Measurements from ENCODE around the gene NUP37. TPM values are rescaled to one million over a fixed set of nuclear protein-coding genes. Genes with fewer than 3 reads are reported as not detected.

Gene NUP37
- total RNA-seq, 2 donors from 2014 or later, result 59.4 to 74.7 TPM

DNA sequence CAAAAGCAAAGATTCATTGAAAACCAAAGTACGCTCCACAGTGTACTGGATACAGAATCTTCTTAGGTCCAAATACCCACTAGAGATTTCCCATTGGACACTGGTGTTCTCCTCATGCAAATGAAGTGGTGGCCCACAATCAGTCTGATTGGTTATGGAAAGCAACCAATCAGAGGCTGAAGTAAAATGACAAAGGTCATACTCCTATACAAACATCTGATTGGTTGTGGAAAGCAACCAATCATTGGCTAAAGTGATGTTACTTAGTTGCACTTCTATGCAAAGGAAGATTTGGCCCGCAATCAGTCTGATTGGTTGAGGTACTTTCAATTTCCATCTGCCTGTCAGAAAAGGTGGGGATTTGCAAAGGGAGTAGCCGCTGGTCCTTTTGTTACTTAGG is 56.8 kb downstream of the NUP37 start:
- H3K4me1 Mint-ChIP-seq, result peaks cover 21% of the 10 kb centered on the region
- Histone ChIP-seq H3K36me3 (ENCODE audit: control insufficient read depth, insufficient read depth, low read length) (peaks cover 1% of the 10 kb centered on the region), H3K27ac (ENCODE audit: low read depth, low read length) (no peak overlapping the region), H3K4me1 (ENCODE audit: control insufficient read depth, insufficient read depth, low read length) (peaks cover 15% of the 10 kb centered on the region), H3K9ac (ENCODE audit: extremely low read depth, low read length, poor library complexity, severe bottlenecking) (no peak overlapping the region), H3K4me3 (ENCODE audit: low read length) (no peak overlapping the region), H3K27me3 (ENCODE audit: control insufficient read depth, insufficient read depth, low read length, poor library complexity, severe bottlenecking) (no peaks in the 10 kb centered on the region), H3K9me3 (ENCODE audit: control insufficient read depth, low read length) (no peaks in the 10 kb centered on the region)
- peaks cover under 1% of the 10 kb centered on the region for H3K36me3 Mint-ChIP-seq (ENCODE audit: low read depth)
- TF ChIP-seq, protein P1, sequence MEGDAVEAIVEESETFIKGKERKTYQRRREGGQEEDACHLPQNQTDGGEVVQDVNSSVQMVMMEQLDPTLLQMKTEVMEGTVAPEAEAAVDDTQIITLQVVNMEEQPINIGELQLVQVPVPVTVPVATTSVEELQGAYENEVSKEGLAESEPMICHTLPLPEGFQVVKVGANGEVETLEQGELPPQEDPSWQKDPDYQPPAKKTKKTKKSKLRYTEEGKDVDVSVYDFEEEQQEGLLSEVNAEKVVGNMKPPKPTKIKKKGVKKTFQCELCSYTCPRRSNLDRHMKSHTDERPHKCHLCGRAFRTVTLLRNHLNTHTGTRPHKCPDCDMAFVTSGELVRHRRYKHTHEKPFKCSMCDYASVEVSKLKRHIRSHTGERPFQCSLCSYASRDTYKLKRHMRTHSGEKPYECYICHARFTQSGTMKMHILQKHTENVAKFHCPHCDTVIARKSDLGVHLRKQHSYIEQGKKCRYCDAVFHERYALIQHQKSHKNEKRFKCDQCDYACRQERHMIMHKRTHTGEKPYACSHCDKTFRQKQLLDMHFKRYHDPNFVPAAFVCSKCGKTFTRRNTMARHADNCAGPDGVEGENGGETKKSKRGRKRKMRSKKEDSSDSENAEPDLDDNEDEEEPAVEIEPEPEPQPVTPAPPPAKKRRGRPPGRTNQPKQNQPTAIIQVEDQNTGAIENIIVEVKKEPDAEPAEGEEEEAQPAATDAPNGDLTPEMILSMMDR (conservative IDR thresholded peaks at IDR 0.05), result no peak
- no peak overlapping the region for H3K27ac Mint-ChIP-seq
- no peak for DNase-seq
- no peaks in the 10 kb centered on the region for H3K27me3 Mint-ChIP-seq (ENCODE audit: insufficient read depth)
- H3K9me3 Mint-ChIP-seq, result no peaks in the 10 kb centered on the region
- 95 to 97% methylated on average over 2 to 3 of the region's 3 CpGs for WGBS, 2 experiments (ENCODE audit: insufficient coverage in 1 of 2, insufficient read length in 1 of 2)
- H3K4me3 Mint-ChIP-seq, result no peak overlapping the region

GRCh38 chr12:102062419-102062806 is 57.5 kb downstream of the NUP37 start:
- Mint-ChIP-seq H3K27me3 (ENCODE audit: insufficient read depth) (no peaks in the 10 kb centered on the region), H3K4me3 (peak overlapping the region; percentile 95), H3K4me1 (peaks cover 20% of the 10 kb centered on the region), H3K9me3 (no peaks in the 10 kb centered on the region), H3K27ac (no peak overlapping the region), H3K36me3 (ENCODE audit: low read depth) (peaks cover 7% of the 10 kb centered on the region)
- WGBS, 2 experiments (ENCODE audit: insufficient coverage in 1 of 2, insufficient read length in 1 of 2), result 86 to 92% methylated on average over 11 of the region's 11 CpGs
- H3K9ac ChIP-seq (ENCODE audit: extremely low read depth, low read length, poor library complexity, severe bottlenecking), result no peak overlapping the region
- peaks cover 8% of the 10 kb centered on the region for H3K36me3 ChIP-seq (ENCODE audit: control insufficient read depth, insufficient read depth, low read length)
- no peak overlapping the region for H3K27ac ChIP-seq (ENCODE audit: low read depth, low read length)
- peak overlapping the region; percentile 91 for H3K4me3 ChIP-seq (ENCODE audit: low read length)
- peaks cover 6% of the 10 kb centered on the region for H3K9me3 ChIP-seq (ENCODE audit: control insufficient read depth, low read length)
- TF ChIP-seq, protein P1 (conservative IDR thresholded peaks at IDR 0.05), result no peak
- no peak for DNase-seq
- H3K4me1 ChIP-seq (ENCODE audit: control insufficient read depth, insufficient read depth, low read length), result peaks cover 13% of the 10 kb centered on the region
- H3K27me3 ChIP-seq (ENCODE audit: control insufficient read depth, insufficient read depth, low read length, poor library complexity, severe bottlenecking), result no peaks in the 10 kb centered on the region

DNA sequence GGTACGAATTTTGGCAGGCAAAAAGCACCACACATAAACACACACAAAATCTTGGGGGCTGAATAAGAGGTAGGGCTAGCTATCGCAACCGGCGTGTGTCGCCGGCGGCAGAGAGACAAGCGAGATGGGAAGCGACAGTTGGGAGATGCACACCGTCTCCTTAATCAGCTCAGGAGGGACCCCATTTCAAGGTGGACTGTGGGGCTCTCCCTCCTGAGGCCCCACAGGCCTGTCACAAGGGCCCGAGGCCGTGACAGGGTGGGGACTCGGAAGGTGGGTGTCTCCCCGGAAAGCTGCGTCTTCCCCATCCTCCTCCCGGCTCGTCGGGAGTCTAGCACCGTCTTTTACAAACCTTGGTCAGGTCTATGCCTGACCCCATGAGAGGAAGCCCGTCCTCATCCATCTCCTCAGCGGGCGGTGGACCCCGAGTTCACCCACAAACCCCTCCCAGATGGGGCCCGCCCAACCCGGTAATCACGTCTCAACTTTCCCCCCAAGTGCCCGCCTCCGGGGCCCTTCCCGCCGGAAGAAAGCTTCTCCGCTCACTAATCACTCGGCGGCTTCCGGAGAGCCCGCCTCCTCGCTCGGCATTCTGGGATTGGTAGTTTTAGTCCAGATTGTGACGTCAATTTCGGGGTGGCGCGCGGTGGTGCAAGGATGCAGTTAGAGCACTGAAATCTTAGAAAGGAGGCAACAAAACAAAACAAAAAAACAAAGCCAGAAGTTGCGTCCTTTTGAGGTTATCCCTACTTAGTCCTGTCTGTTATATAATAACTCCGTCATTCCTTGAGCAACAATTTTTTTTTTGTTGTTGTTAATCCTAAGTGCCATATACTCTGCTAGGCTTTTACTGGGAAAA is 58.1 kb downstream of the NUP37 start, which contains the start of gene WASHC3:
Gene WASHC3 (minus strand): TSS at position 432 of the 859 bp plus-strand sequence. CDS start 29 bp downstream, at position 403.
- TF ChIP-seq, protein P1 (conservative IDR thresholded peaks at IDR 0.05), result no peak
- Histone ChIP-seq H3K4me1 (ENCODE audit: control insufficient read depth, insufficient read depth, low read length) (peaks cover 13% of the 10 kb centered on the region), H3K4me3 (ENCODE audit: low read length) (peak within 1 kb of the TSS; percentile 91), H3K36me3 (ENCODE audit: control insufficient read depth, insufficient read depth, low read length) (peaks cover 13% of the 10 kb centered on the region), H3K9ac (ENCODE audit: extremely low read depth, low read length, poor library complexity, severe bottlenecking) (peak within 1 kb of the TSS; percentile 63), H3K27me3 (ENCODE audit: control insufficient read depth, insufficient read depth, low read length, poor library complexity, severe bottlenecking) (no peaks in the 10 kb centered on the region), H3K9me3 (ENCODE audit: control insufficient read depth, low read length) (peaks cover 13% of the 10 kb centered on the region), H3K27ac (ENCODE audit: low read depth, low read length) (no peak within 1 kb of the TSS)
- H3K36me3 Mint-ChIP-seq (ENCODE audit: low read depth), result peaks cover 12% of the 10 kb centered on the region
- no peaks in the 10 kb centered on the region for H3K27me3 Mint-ChIP-seq (ENCODE audit: insufficient read depth)
- no peaks in the 10 kb centered on the region for H3K9me3 Mint-ChIP-seq
- peaks cover 18% of the 10 kb centered on the region for H3K4me1 Mint-ChIP-seq
- H3K4me3 Mint-ChIP-seq, result peak within 1 kb of the TSS; percentile 95
- WGBS, 2 experiments (ENCODE audit: insufficient coverage in 1 of 2, insufficient read length in 1 of 2), result 4 to 8% methylated on average over 19 to 44 of the region's 44 CpGs
- DNase-seq, result peak; percentile 98
- peak within 1 kb of the TSS; percentile 94 for H3K27ac Mint-ChIP-seq

Measured in endodermal cell (in vitro differentiated cells).